Tibial nerve (tissue), 4 donors: ENCODE measurements around the gene FRS2. TPM values are rescaled to one million over a fixed set of nuclear protein-coding genes. Genes with fewer than 3 reads are reported as not detected.
"Not testable (repeated sequence)": the region's sequence is repeated elsewhere in the genome, so short reads cannot be mapped to it uniquely, and the experiment has no call there.

ENCODE experiments used
- DNase-seq, 2 donors: peaks; one replicate each; pipeline ENCODE4 v3.0.0-alpha.2; 2019; ENCODE audit warnings: low spot score in 2 of 2
- H3K27ac ChIP-seq, 4 donors: fragments of 200-600 bp; sonication (generic) in 3 of 4; one replicate each; pipeline ENCODE4 v1.5.1; 2017 to 2019; ENCODE audit warnings: mild to moderate bottlenecking in 1 of 4
- H3K27me3 ChIP-seq, 2 donors: fragments of 200-600 bp; sonication (generic) in 1 of 2; one replicate each; pipeline versions ENCODE4 v1.5.1 to v1.6.0; 2017 to 2019
- H3K36me3 ChIP-seq, 3 donors: fragments of 200-600 bp; sonication (generic); one replicate each; pipeline ENCODE4 v1.5.1; 2018 to 2019
- H3K4me1 ChIP-seq, 4 donors: fragments of 200-600 bp; sonication (generic) in 3 of 4; one replicate each; pipeline ENCODE4 v1.5.1; 2017 to 2019
- H3K4me3 ChIP-seq, 4 donors: fragments of 200-600 bp; sonication (generic) in 3 of 4; one replicate each; pipeline ENCODE4 v1.5.1; 2017 to 2019; ENCODE audit warnings: mild to moderate bottlenecking in 1 of 4, moderate library complexity in 1 of 4
- H3K9me3 ChIP-seq, 4 donors: fragments of 200-600 bp; sonication (generic) in 3 of 4; one replicate each; pipeline ENCODE4 v1.5.1; 2017 to 2019
- CTCF ChIP-seq, 5 experiments: fragments of 200-600 bp in 3 of 5; fragments of 450-650 bp in 2 of 5; sonication (generic) in 3 of 5; IDR thresholded peaks; one replicate each; pipeline ENCODE4 v1.5.1; 2016 to 2019; ENCODE audit warnings: antibody characterized with exemption in 5 of 5, mild to moderate bottlenecking in 3 of 5, moderate library complexity in 2 of 5
- EP300 ChIP-seq, 2 donors: sonication (generic); formaldehyde crosslinking; IDR thresholded peaks; one replicate each; pipeline ENCODE4 v1.6.1; 2017; ENCODE audit warnings: antibody characterized with exemption in 2 of 2, mild to moderate bottlenecking in 1 of 2
- POLR2A ChIP-seq, 2 donors: fragments of 450-650 bp; IDR thresholded peaks; one replicate each; pipeline ENCODE4 v1.6.1; 2017; ENCODE audit warnings: antibody characterized with exemption in 2 of 2, mild to moderate bottlenecking in 2 of 2, moderate library complexity in 2 of 2
- WGBS, 2 donors: methylation state at CpG; one replicate each; pipeline ENCODE4 v1.1.5; 2018; 5-methylcytosine and 5-hydroxymethylcytosine counted together
- total RNA-seq, 4 donors: library from RNA; depleted of rRNA; stranded (reverse); fragments of >200 nt; gene quantifications; one replicate each; pipeline ENCODE4 v1.1.0, GENCODE V29; 2016

FRS2 gene
- total RNA-seq, 4 donors from 2014 or later = 51.7 to 113 (median 66.4) TPM

GRCh38 chr12:69602954-69603353 is 132.8 kb downstream of the FRS2 start:
- Histone ChIP-seq H3K9me3 (no peaks in the 10 kb centered on the region), H3K4me1 (no peaks in the 10 kb centered on the region), H3K27ac (no peak overlapping the region), H3K4me3 (no peak overlapping the region), H3K27me3 (no peaks in the 10 kb centered on the region), H3K36me3 (peaks cover 0 to 58% (median 30%) of the 10 kb centered on the region in 3 donors)
- DNase-seq = no peak
- TF ChIP-seq EP300 (IDR thresholded peaks at IDR 0.05) (no peak), CTCF (IDR thresholded peaks at IDR 0.05) (no peak), POLR2A (IDR thresholded peaks at IDR 0.05) (no peak)

GRCh38 chr12:69603556-69603955 is 133.4 kb downstream of the FRS2 start:
- WGBS, 2 donors = 96 to 98% methylated on average over 6 of the region's 6 CpGs
- not testable (repeated sequence) for H3K4me3 ChIP-seq, H3K4me1 ChIP-seq, H3K27ac ChIP-seq, DNase-seq, H3K9me3 ChIP-seq, H3K27me3 ChIP-seq
- H3K36me3 ChIP-seq = peaks cover 0 to 52% (median 26%) of the 10 kb centered on the region in 3 donors

GRCh38 chr12:69604275-69604674 is 134.1 kb downstream of the FRS2 start:
- H3K4me3 ChIP-seq, DNase-seq, H3K9me3 ChIP-seq, H3K27ac ChIP-seq, H3K27me3 ChIP-seq, H3K4me1 ChIP-seq: not testable (repeated sequence)
- H3K36me3 ChIP-seq = peaks cover 0 to 44% (median 19%) of the 10 kb centered on the region in 3 donors
- 82 to 95% methylated on average over 3 of the region's 3 CpGs for WGBS, 2 donors

GRCh38 chr12:69608114-69608513 is 137.9 kb downstream of the FRS2 start:
- 59 to 80% methylated on average over 2 of the region's 2 CpGs for WGBS, 2 donors
- no peak for TF ChIP-seq CTCF (IDR thresholded peaks at IDR 0.05)
- TF ChIP-seq EP300 (IDR thresholded peaks at IDR 0.05) = no peak
- TF ChIP-seq POLR2A (IDR thresholded peaks at IDR 0.05) = no peak
- Histone ChIP-seq H3K4me3 (no peak overlapping the region), H3K27me3 (no peaks in the 10 kb centered on the region), H3K4me1 (no peaks in the 10 kb centered on the region), H3K27ac (no peak overlapping the region), H3K9me3 (no peaks in the 10 kb centered on the region), H3K36me3 (peaks cover 0 to 6% (median 0%) of the 10 kb centered on the region in 3 donors)
- no peak for DNase-seq

- TF ChIP-seq POLR2A (IDR thresholded peaks at IDR 0.05) (no peak), CTCF (IDR thresholded peaks at IDR 0.05) (no peak), EP300 (IDR thresholded peaks at IDR 0.05) (no peak)
- DNase-seq = no peak
- WGBS, 2 donors = 94 to 96% methylated on average over 13 to 15 of the region's 15 CpGs
- no peaks in the 10 kb centered on the region for H3K9me3 ChIP-seq
- no peaks in the 10 kb centered on the region for H3K4me1 ChIP-seq
- no peaks in the 10 kb centered on the region for H3K36me3 ChIP-seq
- H3K4me3 ChIP-seq = no peak overlapping the region
- H3K27ac ChIP-seq = no peak overlapping the region
- no peaks in the 10 kb centered on the region for H3K27me3 ChIP-seq
Observed at GRCh38 chr12:69610126-69610525, 139.9 kb downstream of the FRS2 start.

GRCh38 chr12:69610729-69611128 is 140.5 kb downstream of the FRS2 start, which contains the start of gene LRRC10:
Gene LRRC10 (minus strand): TSS chr12:69610907. CDS start chr12:69610838, 69 bp downstream.
- Histone ChIP-seq H3K27ac (no peak within 1 kb of the TSS), H3K9me3 (no peaks in the 10 kb centered on the region), H3K27me3 (no peaks in the 10 kb centered on the region), H3K4me3 (no peak within 1 kb of the TSS), H3K4me1 (no peaks in the 10 kb centered on the region), H3K36me3 (no peaks in the 10 kb centered on the region)
- 94 to 96% methylated on average over 4 to 11 of the region's 11 CpGs for WGBS, 2 donors
- DNase-seq = no peak
- TF ChIP-seq CTCF (IDR thresholded peaks at IDR 0.05) (no peak), POLR2A (IDR thresholded peaks at IDR 0.05) (no peak)
